Type B pancreatic cell (in vitro differentiated cells): Measurements from ENCODE around the gene POLDIP3. TPM values are rescaled to one million over a fixed set of nuclear protein-coding genes. Genes with fewer than 3 reads are reported as not detected.

Experiments used
- DNase-seq: peaks from one replicate; pipeline ENCODE4 v3.0.0; 2021; ENCODE audit warnings: mixed read lengths; ENCODE audit not compliant: unreplicated experiment; ENCODE audit errors: extremely low spot score
- H3K27ac Mint-ChIP-seq: 2 replicates; pipeline ENCODE4 v1.8.0; 2021; ENCODE audit warnings: mild to moderate bottlenecking, mixed read lengths
- H3K27me3 Mint-ChIP-seq: 2 replicates; pipeline ENCODE4 v1.8.0; 2021; ENCODE audit warnings: mixed read lengths
- H3K36me3 Mint-ChIP-seq: 2 replicates; pipeline ENCODE4 v1.8.0; 2021; ENCODE audit warnings: mixed read lengths
- H3K4me1 Mint-ChIP-seq: one replicate; pipeline ENCODE4 v1.8.0; 2021; ENCODE audit warnings: mixed read lengths; ENCODE audit not compliant: unreplicated experiment
- H3K4me3 Mint-ChIP-seq: 2 replicates; pipeline ENCODE4 v1.8.0; 2021; ENCODE audit warnings: mild to moderate bottlenecking, mixed read lengths
- H3K9me3 Mint-ChIP-seq: 2 replicates; pipeline ENCODE4 v1.8.0; 2021; ENCODE audit warnings: mixed read lengths
- CTCF ChIP-seq: fragments of 200-600 bp; sonication (generic); conservative IDR thresholded peaks from 2 replicates; pipeline ENCODE4 v1.5.0; 2021; ENCODE audit warnings: antibody characterized with exemption, mild to moderate bottlenecking
- total RNA-seq: library from RNA; stranded (reverse); gene quantifications from 2 replicates; pipeline ENCODE4 v1.2.1, GENCODE V29; 2021; ENCODE audit warnings: low replicate concordance

POLDIP3 gene
- total RNA-seq, 1 donor from 2014 or later: 86.9 TPM

- H3K27ac Mint-ChIP-seq: no peak overlapping the region
- peaks cover 4% of the 10 kb centered on the region for H3K4me1 Mint-ChIP-seq
- H3K9me3 Mint-ChIP-seq: no peaks in the 10 kb centered on the region
- no peak for TF ChIP-seq CTCF
- H3K27me3 Mint-ChIP-seq: no peaks in the 10 kb centered on the region
- DNase-seq: no peak
- peaks cover 3% of the 10 kb centered on the region for H3K36me3 Mint-ChIP-seq
- H3K4me3 Mint-ChIP-seq: no peak overlapping the region
Measured at GRCh38 chr22:42636506-42636905, 21.8 kb upstream of the POLDIP3 start.

GRCh38 chr22:42635531-42635930, 20.8 kb upstream of the POLDIP3 start:
- Mint-ChIP-seq H3K36me3 (peaks cover 3% of the 10 kb centered on the region), H3K4me3 (no peak overlapping the region), H3K27me3 (no peaks in the 10 kb centered on the region), H3K27ac (no peak overlapping the region), H3K4me1 (peaks cover 4% of the 10 kb centered on the region), H3K9me3 (no peaks in the 10 kb centered on the region)
- DNase-seq: no peak
- TF ChIP-seq CTCF: no peak

GRCh38 chr22:42633013-42633412, 18.3 kb upstream of the POLDIP3 start:
- no peaks in the 10 kb centered on the region for H3K27me3 Mint-ChIP-seq
- TF ChIP-seq CTCF: no peak

GRCh38 chr22:42632096-42632495, 17.4 kb upstream of the POLDIP3 start:
- Mint-ChIP-seq H3K27ac (no peak overlapping the region), H3K4me3 (no peak overlapping the region), H3K4me1 (no peaks in the 10 kb centered on the region), H3K36me3 (peaks cover 3% of the 10 kb centered on the region), H3K9me3 (no peaks in the 10 kb centered on the region), H3K27me3 (no peaks in the 10 kb centered on the region)
- TF ChIP-seq CTCF: peak; percentile 61
- DNase-seq: no peak

More at GRCh38 chr22:42633013-42633412, 18.3 kb upstream of the POLDIP3 start:
- no peak overlapping the region for H3K27ac Mint-ChIP-seq
- peaks cover 3% of the 10 kb centered on the region for H3K36me3 Mint-ChIP-seq
- no peaks in the 10 kb centered on the region for H3K9me3 Mint-ChIP-seq
- H3K4me3 Mint-ChIP-seq: no peak overlapping the region
- DNase-seq: no peak
- H3K4me1 Mint-ChIP-seq: no peaks in the 10 kb centered on the region

- TF ChIP-seq CTCF: no peak
- H3K27ac Mint-ChIP-seq: no peak overlapping the region
- no peak for DNase-seq
- H3K9me3 Mint-ChIP-seq: no peaks in the 10 kb centered on the region
- H3K4me1 Mint-ChIP-seq: no peaks in the 10 kb centered on the region
- peaks cover 8% of the 10 kb centered on the region for H3K36me3 Mint-ChIP-seq
- no peaks in the 10 kb centered on the region for H3K27me3 Mint-ChIP-seq
- no peak overlapping the region for H3K4me3 Mint-ChIP-seq
Measured at GRCh38 chr22:42630901-42631602, 16.4 kb upstream of the POLDIP3 start.

- Mint-ChIP-seq H3K36me3 (peaks cover 5% of the 10 kb centered on the region), H3K4me3 (no peak overlapping the region), H3K27me3 (no peaks in the 10 kb centered on the region), H3K9me3 (no peaks in the 10 kb centered on the region), H3K4me1 (no peaks in the 10 kb centered on the region), H3K27ac (no peak overlapping the region)
- no peak for TF ChIP-seq CTCF
- DNase-seq: no peak
Measured at GRCh38 chr22:42630211-42630610, 15.5 kb upstream of the POLDIP3 start.
